Lung microvascular endothelial cell (primary cell): ENCODE measurements around the gene TPT1. TPM values are rescaled to one million over a fixed set of nuclear protein-coding genes. Genes with fewer than 3 reads are reported as not detected.

Source experiments
- DNase-seq, 2 donors: peaks; one replicate each; pipeline versions ENCODE4 v3.0.0 to v3.0.0-alpha.2; 2010; ENCODE audit warnings: low read depth in 2 of 2
- total RNA-seq: library from RNA; depleted of rRNA; stranded (reverse); fragments of >200 nt; gene quantifications from 2 replicates; pipeline ENCODE4 v1.2.1, GENCODE V29; 2014

The TPT1 gene
- total RNA-seq, 1 donor from 2014 or later: 2,740 TPM

- peak; percentile 48 to 80 for DNase-seq
These were observed 6.7 kb downstream of the TPT1 start for GRCh38 chr13:45333977-45334922.

- no peak for DNase-seq
These were observed 7.6 kb downstream of the TPT1 start for GRCh38 chr13:45333251-45333976.

GRCh38 chr13:45332831-45333219, 8.2 kb downstream of the TPT1 start:
- DNase-seq: no peak

GRCh38 chr13:45332036-45332830, 8.8 kb downstream of the TPT1 start:
- DNase-seq: peak; percentile 53 to 65

GRCh38 chr13:45331692-45332035, 9.3 kb downstream of the TPT1 start:
- DNase-seq: no peak

- no peak for DNase-seq
These were observed 9.8 kb downstream of the TPT1 start for GRCh38 chr13:45331123-45331619.

- DNase-seq: peak in 1 of 2 donors; percentile 53
These were observed 12.3 kb downstream of the TPT1 start for GRCh38 chr13:45328661-45329111.

GRCh38 chr13:45327253-45327955, 13.6 kb downstream of the TPT1 start:
- no peak for DNase-seq

- peak; percentile 67 to 92 for DNase-seq
These were observed 15.2 kb downstream of the TPT1 start for GRCh38 chr13:45325806-45326205.

GRCh38 chr13:45320876-45321629, 19.9 kb downstream of the TPT1 start:
- DNase-seq: no peak

GRCh38 chr13:45316996-45317395, 24.0 kb downstream of the TPT1 start:
- DNase-seq: no peak

GRCh38 chr13:45316338-45316737, 24.6 kb downstream of the TPT1 start:
- no peak for DNase-seq

GRCh38 chr13:45315520-45316167, 25.3 kb downstream of the TPT1 start:
- no peak for DNase-seq

- no peak for DNase-seq
These were observed 26.2 kb downstream of the TPT1 start for GRCh38 chr13:45314822-45315221.

GRCh38 chr13:45310341-45311131, 30.4 kb downstream of the TPT1 start:
- DNase-seq: no peak

GRCh38 chr13:45306966-45307365, 34.0 kb downstream of the TPT1 start:
- no peak for DNase-seq

- no peak for DNase-seq
These were observed 35.9 kb downstream of the TPT1 start for GRCh38 chr13:45305079-45305478.

GRCh38 chr13:45303866-45304265, 37.1 kb downstream of the TPT1 start:
- DNase-seq: no peak

GRCh38 chr13:45303026-45303425, 38.0 kb downstream of the TPT1 start:
- no peak for DNase-seq
